Measurements from ENCODE around the gene THRA.
"Not testable (repeated sequence)": the region's sequence is repeated elsewhere in the genome, so short reads cannot be mapped to it uniquely, and the experiment has no call there.

THRA gene

GRCh38 chr17:40135817-40136216 is 73.1 kb downstream of the THRA start:
- H3K4me3 ChIP-seq (ENCODE audit: low read depth, low read length): no peak overlapping the region
- TF ChIP-seq, protein P1, sequence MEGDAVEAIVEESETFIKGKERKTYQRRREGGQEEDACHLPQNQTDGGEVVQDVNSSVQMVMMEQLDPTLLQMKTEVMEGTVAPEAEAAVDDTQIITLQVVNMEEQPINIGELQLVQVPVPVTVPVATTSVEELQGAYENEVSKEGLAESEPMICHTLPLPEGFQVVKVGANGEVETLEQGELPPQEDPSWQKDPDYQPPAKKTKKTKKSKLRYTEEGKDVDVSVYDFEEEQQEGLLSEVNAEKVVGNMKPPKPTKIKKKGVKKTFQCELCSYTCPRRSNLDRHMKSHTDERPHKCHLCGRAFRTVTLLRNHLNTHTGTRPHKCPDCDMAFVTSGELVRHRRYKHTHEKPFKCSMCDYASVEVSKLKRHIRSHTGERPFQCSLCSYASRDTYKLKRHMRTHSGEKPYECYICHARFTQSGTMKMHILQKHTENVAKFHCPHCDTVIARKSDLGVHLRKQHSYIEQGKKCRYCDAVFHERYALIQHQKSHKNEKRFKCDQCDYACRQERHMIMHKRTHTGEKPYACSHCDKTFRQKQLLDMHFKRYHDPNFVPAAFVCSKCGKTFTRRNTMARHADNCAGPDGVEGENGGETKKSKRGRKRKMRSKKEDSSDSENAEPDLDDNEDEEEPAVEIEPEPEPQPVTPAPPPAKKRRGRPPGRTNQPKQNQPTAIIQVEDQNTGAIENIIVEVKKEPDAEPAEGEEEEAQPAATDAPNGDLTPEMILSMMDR (IDR thresholded peaks at IDR 0.05; ENCODE audit: low read depth, low read length): no peak

DNA sequence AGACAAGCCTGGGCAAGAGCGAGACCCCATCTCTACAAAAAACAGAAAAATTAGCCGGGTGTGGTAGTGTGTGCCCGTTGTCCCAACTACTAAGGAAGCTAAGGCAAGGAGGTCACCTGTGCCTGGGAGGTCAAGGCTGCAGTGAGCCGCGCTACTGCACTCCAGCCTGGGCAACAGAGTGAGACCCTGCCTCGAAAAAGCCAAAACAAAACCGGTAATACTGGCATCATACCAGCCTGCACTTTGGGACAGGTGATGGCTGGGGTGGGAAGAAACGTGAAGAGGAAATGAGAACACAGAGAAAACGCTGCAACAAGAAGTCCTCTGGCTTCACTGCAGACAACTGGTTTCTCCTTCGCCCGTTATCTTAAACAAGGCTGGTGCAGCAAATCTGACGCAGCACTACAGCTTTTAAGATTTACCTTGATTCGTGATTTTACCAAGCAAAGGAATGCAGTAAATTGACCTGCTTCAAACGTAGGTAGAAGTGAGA is 76.8 kb downstream of the THRA start:
- H3K4me3 ChIP-seq (ENCODE audit: low read depth, low read length): peak overlapping the region; percentile 82
- TF ChIP-seq, protein P1 (IDR thresholded peaks at IDR 0.05; ENCODE audit: low read depth, low read length): no peak

- H3K4me3 ChIP-seq (ENCODE audit: low read depth, low read length): not testable (repeated sequence)
Observed at GRCh38 chr17:40143166-40143565, 80.4 kb downstream of the THRA start.
